CD4-positive, alpha-beta T cell treated with Interleukin-17A for 1 hour (primary cell): ENCODE data around the gene SCNN1A.

Source experiments
- DNase-seq: peaks from one replicate; pipeline ENCODE4 v3.0.0-alpha.2; 2020

The SCNN1A gene

GRCh38 chr12:6375269-6376078, at the start of gene SCNN1A:
Gene SCNN1A, minus strand, starts transcription at chr12:6375563. Its CDS starts 780 bp downstream, at chr12:6374783.
- DNase-seq = no peak

GRCh38 chr12:6424866-6425265, 49.5 kb upstream of the SCNN1A start:
- no peak for DNase-seq

GRCh38 chr12:6424008-6424347, 48.6 kb upstream of the SCNN1A start:
- DNase-seq = no peak

- peak; percentile 90 for DNase-seq
Observed at GRCh38 chr12:6423267-6424007, 48.1 kb upstream of the SCNN1A start.

- DNase-seq = no peak
Observed at GRCh38 chr12:6420364-6420763, 45.0 kb upstream of the SCNN1A start.

GRCh38 chr12:6418796-6419195, 43.4 kb upstream of the SCNN1A start:
- no peak for DNase-seq

GRCh38 chr12:6416596-6416995, 41.2 kb upstream of the SCNN1A start:
- DNase-seq = no peak

- no peak for DNase-seq
Observed at GRCh38 chr12:6407236-6407954, 32.0 kb upstream of the SCNN1A start.

GRCh38 chr12:6405963-6406362, 30.6 kb upstream of the SCNN1A start:
- DNase-seq = no peak

GRCh38 chr12:6404390-6404789, 29.0 kb upstream of the SCNN1A start:
- DNase-seq = no peak

- DNase-seq = no peak
Observed at GRCh38 chr12:6399884-6400644, 24.7 kb upstream of the SCNN1A start.

GRCh38 chr12:6396031-6396430, 20.7 kb upstream of the SCNN1A start:
- no peak for DNase-seq

GRCh38 chr12:6394398-6394797, 19.0 kb upstream of the SCNN1A start:
- no peak for DNase-seq

GRCh38 chr12:6393109-6393508, 17.7 kb upstream of the SCNN1A start:
- DNase-seq = no peak

- no peak for DNase-seq
Observed at GRCh38 chr12:6392504-6392903, 17.1 kb upstream of the SCNN1A start.

- DNase-seq = no peak
Observed at GRCh38 chr12:6391013-6391412, 15.7 kb upstream of the SCNN1A start.

GRCh38 chr12:6390084-6390799, 14.9 kb upstream of the SCNN1A start:
- no peak for DNase-seq

- no peak for DNase-seq
Observed at GRCh38 chr12:6387541-6387940, 12.2 kb upstream of the SCNN1A start.

- DNase-seq = no peak
Observed at GRCh38 chr12:6386491-6386890, 11.1 kb upstream of the SCNN1A start.

GRCh38 chr12:6386038-6386437, 10.7 kb upstream of the SCNN1A start:
- DNase-seq = no peak

GRCh38 chr12:6384499-6385436, 9.4 kb upstream of the SCNN1A start:
- DNase-seq = no peak
